HG03159 (cell line): ENCODE measurements around the gene C6orf132.

ENCODE experiments used
- ATAC-seq: cut with Tn5 transposase; IDR thresholded peaks from one replicate; pipeline ENCODE4 v1.9.1; 2021; ENCODE audit warnings: mild to moderate bottlenecking, moderate library complexity; ENCODE audit not compliant: unreplicated experiment

C6orf132 gene

DNA sequence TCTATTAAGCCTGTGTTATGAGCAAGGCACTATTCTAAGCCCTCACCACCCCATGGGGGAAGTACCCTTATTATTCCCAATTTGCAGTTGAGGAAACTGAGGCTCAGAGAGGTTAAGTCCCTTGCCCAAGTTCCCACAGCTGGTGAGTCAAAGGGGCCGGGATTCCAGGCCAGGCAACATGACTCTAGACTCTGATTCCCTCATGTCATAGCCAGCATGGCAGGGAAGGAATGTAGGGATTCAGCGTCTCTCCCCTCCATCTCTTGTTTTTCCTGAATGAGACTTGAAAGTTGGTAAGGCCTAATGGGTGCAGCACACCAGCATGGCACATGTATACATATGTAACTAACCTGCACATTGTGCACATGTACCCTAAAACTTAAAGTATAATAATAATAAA is 6.7 kb downstream of the C6orf132 start:
- ATAC-seq, result no peak

- no peak for ATAC-seq
Observed at GRCh38 chr6:42135161-42135560, 7.3 kb downstream of the C6orf132 start.

GRCh38 chr6:42133926-42134325 is 8.5 kb downstream of the C6orf132 start:
- no peak for ATAC-seq

DNA sequence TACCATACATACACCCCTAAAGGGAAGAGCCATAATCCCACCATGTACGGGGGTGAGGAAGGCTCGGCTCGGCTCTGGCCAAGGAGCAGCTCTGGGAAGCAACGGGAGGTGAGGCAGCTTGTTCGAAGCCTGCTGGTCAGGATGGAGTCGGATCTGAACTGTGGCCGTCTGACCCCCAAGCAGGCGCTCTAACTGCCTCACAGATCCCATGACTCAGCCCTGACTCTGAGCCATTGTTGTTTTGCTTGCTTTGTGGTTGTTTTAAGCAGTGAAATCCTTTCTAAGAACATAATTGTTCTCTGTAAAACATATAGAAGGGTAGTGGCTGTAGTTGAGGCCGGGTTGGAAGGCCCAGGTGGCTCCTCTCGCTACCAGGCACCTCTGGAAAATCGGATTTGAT is 10.9 kb downstream of the C6orf132 start:
- ATAC-seq, result no peak

DNA sequence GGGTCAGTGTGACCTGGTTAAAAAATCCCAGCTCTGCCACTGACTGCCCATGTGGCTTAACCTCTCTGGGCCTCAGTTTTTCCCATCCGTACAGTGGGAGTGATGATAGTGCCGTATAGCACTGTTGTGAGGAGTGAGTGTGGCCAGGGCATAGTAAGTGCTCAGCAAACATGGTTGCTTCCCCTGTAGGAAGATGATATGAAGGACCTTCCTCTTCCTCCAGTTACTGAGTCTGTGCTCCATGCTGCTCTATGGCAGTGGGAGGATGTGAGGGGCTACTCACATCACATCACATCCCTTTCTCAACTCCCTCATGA is 13.1 kb downstream of the C6orf132 start:
- no peak for ATAC-seq

DNA sequence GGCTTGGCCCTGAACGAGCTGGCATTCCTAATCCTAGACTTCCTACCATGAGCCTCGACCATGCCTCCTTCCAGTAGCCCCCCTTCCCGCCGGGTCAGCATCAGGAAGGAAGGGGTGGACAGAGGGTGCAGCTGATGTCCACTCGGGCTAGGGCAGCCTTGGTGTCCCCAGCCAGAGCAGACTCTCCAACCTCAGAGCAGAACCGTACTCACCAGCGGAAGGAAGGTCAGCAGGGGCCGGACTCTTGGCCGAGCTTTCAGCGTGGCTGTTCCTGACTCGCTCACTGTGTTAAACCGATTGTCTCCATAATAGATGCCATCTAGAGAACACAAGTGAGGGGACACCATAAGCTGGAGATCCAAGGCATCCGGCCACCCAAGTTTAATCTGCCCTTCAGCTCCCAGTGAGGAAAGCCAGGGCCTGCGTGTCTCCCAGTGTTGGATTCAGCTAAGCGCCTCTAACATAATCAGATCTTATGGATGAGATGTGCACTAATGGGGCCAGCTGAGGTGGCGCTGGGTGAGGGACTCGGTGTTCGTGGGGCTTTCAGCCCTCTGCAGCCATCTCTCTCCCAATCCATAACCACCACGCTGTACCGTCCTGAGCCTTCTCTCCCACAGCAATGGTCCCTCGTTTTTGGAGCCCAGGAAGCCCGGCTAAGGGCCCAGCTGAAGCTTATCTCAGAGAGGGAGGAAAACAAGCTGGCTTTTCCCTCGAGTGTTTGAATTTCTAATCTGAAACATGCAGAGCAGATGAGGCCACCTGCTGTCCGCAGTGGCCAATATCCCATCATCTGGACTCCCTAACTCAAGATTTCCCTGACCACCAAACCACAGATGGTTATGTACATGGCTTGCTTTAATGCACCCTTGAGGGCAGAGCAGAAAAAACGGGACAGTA is 13.7 kb downstream of the C6orf132 start:
- no peak for ATAC-seq

GRCh38 chr6:42125663-42126062 is 16.8 kb downstream of the C6orf132 start:
- no peak for ATAC-seq

DNA sequence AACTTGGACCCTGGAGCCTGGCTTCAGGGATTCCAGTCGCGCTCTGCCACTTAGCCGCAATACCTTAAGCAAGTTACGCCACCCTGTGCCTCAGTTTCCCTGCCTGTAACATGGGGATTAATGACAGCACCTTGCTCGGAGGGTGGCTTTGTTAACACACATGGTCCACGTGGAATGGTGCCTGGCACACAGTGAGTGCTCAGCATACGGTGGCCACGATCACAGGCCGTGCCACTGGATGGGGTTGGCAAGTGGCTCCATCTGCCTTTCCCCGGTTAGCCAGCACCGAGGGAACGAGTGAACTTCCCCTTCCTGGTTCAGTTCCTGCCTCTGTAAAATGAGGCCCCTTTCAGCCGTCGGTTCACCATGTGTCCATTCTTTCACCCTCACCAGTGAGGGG is 17.2 kb downstream of the C6orf132 start:
- no peak for ATAC-seq

DNA sequence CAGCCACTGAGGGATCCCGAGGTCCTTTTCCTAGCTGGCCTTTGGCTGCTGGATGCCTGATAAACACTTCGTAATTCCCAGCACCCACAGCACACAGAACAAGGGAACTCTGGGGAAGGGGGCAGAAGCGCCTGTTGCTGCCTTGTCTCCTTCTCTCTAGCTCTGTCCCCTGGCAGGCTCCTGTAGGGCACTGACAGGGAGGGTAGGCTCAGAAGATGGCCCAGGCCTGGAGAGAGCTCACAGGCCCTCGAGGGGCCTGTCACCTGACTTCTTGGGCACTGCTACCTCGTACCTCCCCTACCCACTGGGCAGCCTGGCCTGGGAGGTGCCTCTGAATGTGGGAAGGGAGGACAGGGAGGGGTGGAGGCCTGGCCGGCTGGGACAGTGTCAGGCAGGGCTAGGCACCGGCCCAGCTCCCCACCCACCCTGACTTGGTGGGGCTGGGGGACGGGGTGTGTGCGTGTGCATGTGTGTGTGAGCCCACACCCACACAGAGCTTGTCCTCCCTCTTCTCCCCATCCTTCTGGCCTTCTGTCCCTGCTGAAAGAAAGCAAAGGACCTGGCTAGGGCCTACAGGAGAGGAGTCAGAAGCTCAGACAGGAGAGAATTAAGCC is 18.1 kb downstream of the C6orf132 start:
- ATAC-seq, result no peak

DNA sequence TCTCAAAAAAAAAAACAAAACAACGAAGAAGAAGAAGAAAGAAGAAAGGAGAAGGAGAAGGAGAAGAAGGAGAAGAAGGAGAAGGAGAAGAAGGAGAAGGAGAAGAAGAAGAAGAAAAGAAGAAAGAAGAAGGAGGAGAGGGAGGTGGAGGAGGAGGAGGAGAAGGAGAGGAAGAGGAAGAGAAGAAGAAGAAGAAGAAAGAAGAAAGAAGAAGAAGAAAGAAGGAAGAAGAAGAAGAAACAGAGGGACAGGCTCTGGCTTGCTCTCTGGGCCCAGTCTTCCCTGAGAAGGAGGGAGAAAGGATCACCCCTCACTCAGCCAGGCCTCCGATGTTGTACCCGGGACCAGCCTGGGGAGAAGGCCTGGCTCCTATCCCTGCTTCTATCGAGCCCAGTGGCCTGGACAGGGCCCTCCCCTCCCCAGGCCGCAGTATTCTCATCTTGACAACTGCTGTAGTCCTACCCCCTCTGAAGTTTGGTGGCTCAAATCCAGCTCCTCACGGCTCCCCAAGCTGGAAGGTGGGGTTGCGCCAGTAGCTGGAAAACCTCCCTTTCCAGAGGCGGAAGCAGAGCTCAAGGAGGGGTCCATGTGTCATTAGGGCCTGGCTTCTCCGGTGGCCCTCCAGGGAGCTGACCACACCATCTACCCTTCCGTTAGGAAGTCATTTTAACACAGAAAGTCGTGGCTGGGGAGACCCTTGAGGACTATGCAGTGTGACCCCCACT is 18.9 kb downstream of the C6orf132 start:
- no peak for ATAC-seq

DNA sequence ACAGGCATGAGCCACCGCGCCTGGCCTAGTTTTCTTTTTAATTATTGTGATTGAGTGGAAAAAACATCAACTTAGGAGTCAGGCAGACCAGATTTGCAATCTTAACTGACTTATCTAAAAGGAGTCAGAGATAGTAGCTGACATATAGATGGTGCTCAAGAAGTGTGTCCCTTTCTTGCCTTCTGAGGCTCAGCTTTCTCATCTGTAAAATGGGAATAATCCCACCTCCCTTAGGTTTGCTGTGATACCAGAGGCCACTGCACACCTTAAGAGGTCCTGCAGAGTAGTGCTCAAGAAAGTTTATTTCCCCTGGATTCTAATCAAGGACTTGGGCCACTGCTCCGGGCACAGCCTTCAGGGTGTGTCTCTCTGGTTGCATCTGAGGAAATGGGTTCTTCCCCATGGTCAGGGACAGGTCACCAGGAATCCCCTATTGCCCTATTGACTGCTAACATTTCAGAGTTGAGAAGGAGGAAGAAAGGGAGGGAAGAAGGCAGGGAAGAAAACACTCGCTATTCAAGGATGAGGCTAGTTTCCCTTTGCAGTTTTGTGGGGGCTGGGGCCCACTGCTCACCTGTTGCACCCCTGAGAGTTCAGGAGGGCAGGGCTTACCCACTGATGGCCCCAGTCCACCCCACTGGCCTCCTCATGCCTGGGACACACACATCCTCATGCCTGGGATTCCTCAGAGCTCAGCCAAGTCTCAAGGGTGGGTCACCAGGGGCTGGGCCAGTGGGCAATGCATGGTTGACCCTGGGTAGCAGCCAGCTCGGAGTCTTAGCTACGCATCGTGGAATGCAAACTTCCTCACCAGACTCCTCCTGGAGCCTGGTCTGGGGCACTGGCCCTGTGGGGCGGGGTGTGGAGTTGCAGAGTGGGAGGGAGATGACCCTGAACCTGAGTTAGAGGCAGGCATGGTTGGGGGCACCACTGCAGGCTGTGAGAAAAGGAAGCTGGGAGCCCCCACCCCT is 21.2 kb downstream of the C6orf132 start:
- no peak for ATAC-seq

GRCh38 chr6:42118162-42119001 is 24.0 kb downstream of the C6orf132 start:
- ATAC-seq, result no peak

- no peak for ATAC-seq
Observed at GRCh38 chr6:42117843-42118161, 24.6 kb downstream of the C6orf132 start.

DNA sequence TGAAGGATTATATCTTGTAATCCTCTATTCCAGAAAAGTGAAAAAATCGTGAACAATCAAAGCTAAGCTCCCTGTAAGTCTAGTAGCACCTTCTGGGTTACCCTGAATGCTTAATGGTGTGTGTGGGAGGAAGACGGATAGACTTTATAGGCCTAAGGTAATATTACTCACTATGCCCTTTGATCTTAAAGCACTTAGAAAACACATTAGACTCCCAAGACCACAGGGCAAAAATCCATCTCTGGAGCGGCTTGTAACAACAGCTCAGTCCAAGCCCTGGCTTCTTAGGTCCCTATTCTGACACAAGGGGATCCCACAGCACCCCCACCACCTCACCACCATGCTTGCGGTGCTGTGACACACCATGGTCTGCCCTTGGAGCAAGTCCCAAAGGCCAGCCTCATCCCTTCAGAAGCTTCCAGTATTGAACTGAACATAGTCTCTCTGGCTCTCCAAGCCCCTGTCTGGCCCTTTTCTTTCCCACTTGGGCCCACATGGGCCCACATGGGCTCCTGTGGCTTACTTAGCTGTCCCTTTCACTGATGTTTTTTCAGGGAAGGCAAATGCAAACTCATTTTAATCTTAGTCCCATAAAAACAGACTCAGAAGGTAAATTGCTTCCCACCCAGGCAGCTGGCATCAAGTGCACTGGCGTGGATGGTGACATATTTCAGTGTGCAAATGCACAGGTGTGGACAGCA is 28.3 kb downstream of the C6orf132 start:
- ATAC-seq, result no peak

DNA sequence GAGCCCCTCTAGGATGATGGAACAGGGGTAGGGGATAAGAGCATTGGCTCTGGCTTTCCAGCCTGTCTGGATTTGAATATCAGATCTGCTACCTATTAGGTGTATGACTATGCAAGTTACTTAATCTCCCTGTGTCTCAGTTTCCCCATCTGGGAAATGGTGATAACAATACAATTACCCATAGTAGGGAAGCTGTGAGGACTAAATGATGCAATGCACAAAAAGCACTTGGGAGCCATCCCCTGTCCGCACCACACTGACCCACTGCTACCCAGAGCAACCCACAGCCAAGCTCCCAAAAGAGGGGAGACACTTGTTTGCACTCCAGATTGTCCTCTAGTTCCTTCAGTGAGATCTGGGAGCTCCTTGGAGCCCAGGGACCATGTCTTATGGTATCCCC is 30.1 kb downstream of the C6orf132 start:
- no peak for ATAC-seq

- ATAC-seq, result no peak
Observed at GRCh38 chr6:42110683-42111082, 31.7 kb downstream of the C6orf132 start.

DNA sequence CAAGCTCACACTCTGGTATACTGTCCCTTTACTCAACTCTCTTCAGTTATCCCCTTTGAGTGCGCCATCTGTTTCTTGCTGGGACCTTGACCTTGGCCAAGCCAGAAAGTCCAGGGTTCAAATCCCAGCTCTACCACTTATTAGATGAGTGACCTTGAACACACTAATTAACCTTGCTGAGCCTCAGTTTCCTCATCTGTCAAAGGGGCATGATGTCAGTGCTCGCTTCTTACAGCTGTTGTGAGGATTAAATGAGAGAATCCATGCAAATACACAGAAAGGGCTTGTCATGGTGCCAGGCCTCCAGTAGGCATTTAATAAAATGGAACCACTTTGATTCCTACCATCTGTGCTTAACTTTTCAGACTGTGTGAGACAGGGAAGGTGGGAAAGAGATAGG is 34.3 kb downstream of the C6orf132 start:
- no peak for ATAC-seq

GRCh38 chr6:42106112-42107023 is 36.1 kb downstream of the C6orf132 start:
- no peak for ATAC-seq
